ENCODE data around the gene ZBTB48. TPM values are rescaled to one million over a fixed set of nuclear protein-coding genes. Genes with fewer than 3 reads are reported as not detected.

ZBTB48 gene
- polyA plus RNA-seq, 1 donor: 38.2 TPM

DNA sequence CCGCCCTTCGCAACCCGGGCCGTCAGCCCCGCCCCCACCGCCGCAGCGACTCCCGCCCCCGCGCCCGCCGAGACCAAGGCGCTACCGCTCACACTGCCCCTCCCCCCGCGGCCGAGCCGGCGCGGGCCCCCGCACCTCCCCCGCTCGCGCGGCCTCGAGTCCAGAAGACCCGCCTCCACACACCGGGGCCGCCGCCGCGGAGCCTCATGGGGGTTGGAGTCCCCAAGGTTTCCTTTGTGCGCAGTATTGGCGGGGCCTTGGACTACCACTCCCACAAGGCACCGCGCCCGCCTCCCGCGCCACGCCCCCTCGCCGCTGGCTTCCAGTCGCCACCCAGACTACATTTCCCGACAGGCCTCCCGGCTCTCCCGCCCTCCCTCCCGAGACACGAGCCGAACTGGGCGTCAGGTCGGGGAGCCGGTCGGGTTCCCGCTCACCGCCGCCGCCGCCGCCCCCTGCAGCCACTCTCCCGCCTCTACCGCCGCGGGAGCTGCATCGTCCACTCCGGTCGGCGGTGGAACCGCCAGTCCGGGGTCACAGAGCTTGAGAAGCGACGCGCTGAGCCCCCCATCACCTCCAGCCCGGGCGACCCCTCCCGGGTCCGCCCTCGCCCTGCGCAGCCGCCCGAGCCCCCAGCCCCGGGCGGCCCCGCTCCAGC, 33.7 kb downstream of the ZBTB48 start, which contains the start of gene PHF13:
Gene PHF13, plus strand, starts transcription at position 371 of the 658 bp plus-strand sequence. CDS start 336 bp downstream, outside the sequence.
- Histone ChIP-seq H3K27ac (ENCODE audit: low read length) (peak within 1 kb of the TSS; percentile 94), H3K27me3 (ENCODE audit: control insufficient read depth, insufficient read depth, low read length) (no peaks in the 10 kb centered on the region), H3K9me3 (ENCODE audit: control insufficient read depth, low read depth, low read length) (no peaks in the 10 kb centered on the region), H3K4me1 (ENCODE audit: control insufficient read depth, insufficient read depth, low read length) (peaks cover 3% of the 10 kb centered on the region), H3K4me3 (ENCODE audit: low read length) (peak within 1 kb of the TSS; percentile 89), H3K36me3 (ENCODE audit: control insufficient read depth, insufficient read depth, low read length) (peaks cover 13% of the 10 kb centered on the region)
- WGBS (ENCODE audit: insufficient coverage, low lambda C conversion rate): no CpG with 5 or more reads among the region's 84 CpGs
- peak; percentile 99 for DNase-seq

DNA sequence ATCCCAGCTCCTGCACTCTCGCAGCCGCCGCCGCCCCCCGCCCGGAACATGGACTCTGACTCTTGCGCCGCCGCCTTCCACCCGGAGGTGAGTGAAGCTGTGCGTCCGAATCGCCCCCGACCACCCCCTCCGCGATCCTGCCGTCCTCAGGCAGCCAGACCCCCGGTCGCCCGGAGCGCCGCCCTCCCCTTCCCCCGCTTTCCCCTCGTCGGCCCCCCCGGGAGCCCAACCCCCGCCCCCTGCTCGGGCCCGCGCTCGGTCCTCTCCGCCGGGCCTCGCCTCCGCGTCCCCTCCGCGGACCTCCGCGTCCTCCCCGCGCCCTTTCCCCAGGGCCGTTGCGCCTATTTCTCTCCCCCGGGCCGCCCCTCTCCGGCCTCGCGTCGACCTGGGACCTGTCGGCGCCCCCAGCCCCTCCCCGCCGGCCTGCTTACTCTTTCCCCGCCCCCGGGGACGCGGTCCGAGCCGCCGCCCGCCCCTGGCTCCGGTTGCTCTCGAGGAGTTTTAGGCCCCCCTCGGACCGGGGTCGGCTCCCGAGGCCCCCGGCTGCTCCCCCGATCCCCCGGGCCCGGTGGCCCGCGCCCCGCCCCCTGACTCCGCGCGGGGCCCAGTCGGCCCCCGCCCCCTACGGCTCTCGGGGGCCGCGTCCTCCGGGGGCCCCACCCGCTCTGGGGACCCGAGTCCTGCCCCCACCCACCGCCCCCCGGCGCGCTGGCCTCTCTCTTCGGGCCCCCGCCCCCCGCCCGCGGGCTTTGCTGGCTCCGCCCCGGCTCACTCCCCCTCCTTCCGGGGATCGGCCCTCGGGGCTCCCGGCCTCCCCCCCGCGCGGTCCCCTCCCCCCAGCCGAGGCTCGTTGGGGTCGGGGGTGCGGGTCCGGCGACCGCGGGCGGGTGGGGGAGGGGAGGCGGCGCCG, 34.5 kb downstream of the ZBTB48 start:
- WGBS (ENCODE audit: insufficient coverage, low lambda C conversion rate): no CpG with 5 or more reads among the region's 117 CpGs
- Histone ChIP-seq H3K4me1 (ENCODE audit: control insufficient read depth, insufficient read depth, low read length) (peaks cover 3% of the 10 kb centered on the region), H3K36me3 (ENCODE audit: control insufficient read depth, insufficient read depth, low read length) (peaks cover 16% of the 10 kb centered on the region), H3K27me3 (ENCODE audit: control insufficient read depth, insufficient read depth, low read length) (no peaks in the 10 kb centered on the region), H3K27ac (ENCODE audit: low read length) (peak overlapping the region; percentile 77), H3K9me3 (ENCODE audit: control insufficient read depth, low read depth, low read length) (no peaks in the 10 kb centered on the region), H3K4me3 (ENCODE audit: low read length) (peak overlapping the region; percentile 72)
- DNase-seq: peak; percentile 34 to 39

DNA sequence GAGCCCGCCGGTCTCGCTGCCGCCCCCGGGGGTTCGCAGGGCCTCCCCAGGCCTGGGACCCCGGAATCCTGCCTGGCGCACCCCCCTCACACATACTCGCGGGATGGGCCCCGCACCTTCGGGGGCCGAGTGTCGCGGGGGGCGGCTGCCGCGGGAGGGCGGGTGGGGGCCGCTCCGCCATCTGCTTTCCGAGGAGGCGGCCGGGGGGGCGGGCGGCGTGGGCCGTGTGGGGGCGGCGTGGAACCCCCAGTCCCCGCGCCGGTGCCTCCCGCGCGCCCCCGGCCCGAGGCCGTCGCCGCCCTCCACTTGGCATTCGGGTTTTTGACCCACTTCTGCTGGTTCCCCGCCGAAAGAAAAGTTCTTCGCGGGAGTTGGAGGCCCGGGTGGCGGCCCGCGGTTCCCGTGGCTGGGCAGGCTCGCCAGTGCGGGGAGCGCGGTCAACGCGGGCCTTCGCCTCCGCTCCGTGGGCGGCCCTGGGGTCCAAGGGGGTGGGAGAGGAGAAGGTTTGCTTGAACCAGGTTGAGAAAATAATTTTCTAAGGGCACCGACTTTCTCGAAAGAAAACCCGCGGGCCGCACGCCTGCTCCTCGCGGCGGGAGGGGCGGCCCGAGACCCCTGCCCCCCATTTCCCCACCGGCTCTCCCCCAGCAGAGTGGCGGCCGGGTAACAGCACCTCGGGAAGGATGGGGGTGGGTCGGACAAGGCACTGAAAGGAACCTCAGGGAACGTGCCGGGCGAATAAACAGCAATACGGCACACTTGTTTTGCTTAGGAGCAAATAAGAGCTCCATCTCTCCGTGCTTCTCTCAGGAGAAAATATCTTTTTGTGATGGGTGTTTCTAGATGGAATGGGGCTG, 35.4 kb downstream of the ZBTB48 start:
- Histone ChIP-seq H3K27me3 (ENCODE audit: control insufficient read depth, insufficient read depth, low read length) (no peaks in the 10 kb centered on the region), H3K36me3 (ENCODE audit: control insufficient read depth, insufficient read depth, low read length) (peaks cover 24% of the 10 kb centered on the region), H3K4me1 (ENCODE audit: control insufficient read depth, insufficient read depth, low read length) (peaks cover 3% of the 10 kb centered on the region), H3K9me3 (ENCODE audit: control insufficient read depth, low read depth, low read length) (no peaks in the 10 kb centered on the region), H3K4me3 (ENCODE audit: low read length) (peak overlapping the region; percentile 72), H3K27ac (ENCODE audit: low read length) (no peak overlapping the region)
- WGBS (ENCODE audit: insufficient coverage, low lambda C conversion rate): no CpG with 5 or more reads among the region's 82 CpGs
- DNase-seq: peak in 1 of 2 donors; percentile 22

DNA sequence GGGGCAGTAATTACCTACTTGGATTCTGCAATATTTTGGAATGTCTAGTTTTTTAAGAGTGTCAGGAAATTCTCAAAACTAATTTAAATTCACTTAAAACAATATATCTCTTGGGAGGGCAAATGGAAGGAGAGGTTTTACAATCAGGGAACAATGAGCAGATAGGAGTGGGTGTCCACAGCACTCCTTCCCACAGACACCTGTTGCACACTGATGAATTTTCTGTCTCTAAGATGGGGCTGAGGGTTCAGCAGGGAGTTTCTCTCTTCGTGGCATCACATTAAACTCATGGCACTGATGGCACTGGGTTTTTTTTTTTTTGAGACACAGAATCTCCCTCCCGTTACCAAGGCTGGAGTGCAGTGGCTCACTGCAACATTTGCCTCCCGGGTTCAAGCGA, 39.3 kb downstream of the ZBTB48 start:
- peaks cover 50% of the 10 kb centered on the region for H3K36me3 ChIP-seq (ENCODE audit: control insufficient read depth, insufficient read depth, low read length)
- no peaks in the 10 kb centered on the region for H3K27me3 ChIP-seq (ENCODE audit: control insufficient read depth, insufficient read depth, low read length)
- no peak overlapping the region for H3K4me3 ChIP-seq (ENCODE audit: low read length)
- no peak for DNase-seq
- WGBS (ENCODE audit: insufficient coverage, low lambda C conversion rate): no CpG with 5 or more reads among the region's 4 CpGs
- no peaks in the 10 kb centered on the region for H3K9me3 ChIP-seq (ENCODE audit: control insufficient read depth, low read depth, low read length)
- H3K4me1 ChIP-seq (ENCODE audit: control insufficient read depth, insufficient read depth, low read length): no peaks in the 10 kb centered on the region
- no peak overlapping the region for H3K27ac ChIP-seq (ENCODE audit: low read length)

DNA sequence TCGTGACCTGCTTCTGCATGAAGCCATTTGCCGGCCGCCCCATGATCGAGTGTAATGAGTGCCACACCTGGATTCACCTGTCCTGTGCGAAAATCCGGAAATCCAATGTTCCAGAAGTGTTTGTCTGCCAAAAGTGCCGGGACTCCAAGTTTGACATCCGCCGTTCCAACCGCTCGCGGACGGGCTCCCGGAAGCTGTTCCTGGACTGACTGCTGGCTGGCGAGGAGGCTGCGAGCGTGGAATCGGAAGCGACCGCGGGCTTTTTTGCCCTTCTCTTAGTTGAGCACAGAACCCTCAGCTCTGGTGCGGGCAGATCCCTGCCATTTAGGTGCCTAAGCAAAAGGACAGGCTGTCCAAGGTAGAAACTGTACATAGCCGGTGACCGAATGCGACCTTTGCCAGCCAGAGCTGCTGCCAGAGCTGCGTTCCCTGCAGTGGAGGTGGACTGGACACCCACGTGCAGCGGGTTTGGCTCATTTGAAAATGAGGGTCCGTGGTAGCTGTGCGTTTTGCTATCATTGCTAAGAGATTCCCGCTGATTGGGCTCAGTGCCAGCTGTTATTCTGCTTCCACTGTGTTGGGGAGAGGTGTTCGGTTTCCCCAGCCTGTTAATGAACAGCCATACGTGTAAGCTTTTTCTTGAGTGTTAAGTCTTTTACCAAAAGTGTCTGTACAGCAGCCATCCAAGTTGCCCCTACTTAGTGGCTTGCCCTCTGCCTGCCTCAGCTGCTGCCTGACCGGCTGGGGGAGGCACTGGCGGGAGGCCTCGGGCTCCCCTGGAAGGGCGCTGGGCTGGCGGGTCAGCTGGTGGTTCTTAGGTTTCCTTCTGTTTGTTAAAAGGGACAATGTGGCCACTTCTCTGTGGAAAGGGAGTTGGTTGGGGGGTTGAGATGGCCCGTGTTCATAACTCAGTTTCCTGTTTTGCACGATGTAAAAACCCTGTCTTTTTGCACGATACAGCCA, 41.9 kb downstream of the ZBTB48 start:
- Histone ChIP-seq H3K9me3 (ENCODE audit: control insufficient read depth, low read depth, low read length) (no peaks in the 10 kb centered on the region), H3K27me3 (ENCODE audit: control insufficient read depth, insufficient read depth, low read length) (no peaks in the 10 kb centered on the region), H3K27ac (ENCODE audit: low read length) (no peak overlapping the region), H3K4me3 (ENCODE audit: low read length) (no peak overlapping the region), H3K36me3 (ENCODE audit: control insufficient read depth, insufficient read depth, low read length) (peaks cover 48% of the 10 kb centered on the region), H3K4me1 (ENCODE audit: control insufficient read depth, insufficient read depth, low read length) (peaks cover 12% of the 10 kb centered on the region)
- no peak for DNase-seq
- WGBS (ENCODE audit: insufficient coverage, low lambda C conversion rate): no CpG with 5 or more reads among the region's 41 CpGs

DNA sequence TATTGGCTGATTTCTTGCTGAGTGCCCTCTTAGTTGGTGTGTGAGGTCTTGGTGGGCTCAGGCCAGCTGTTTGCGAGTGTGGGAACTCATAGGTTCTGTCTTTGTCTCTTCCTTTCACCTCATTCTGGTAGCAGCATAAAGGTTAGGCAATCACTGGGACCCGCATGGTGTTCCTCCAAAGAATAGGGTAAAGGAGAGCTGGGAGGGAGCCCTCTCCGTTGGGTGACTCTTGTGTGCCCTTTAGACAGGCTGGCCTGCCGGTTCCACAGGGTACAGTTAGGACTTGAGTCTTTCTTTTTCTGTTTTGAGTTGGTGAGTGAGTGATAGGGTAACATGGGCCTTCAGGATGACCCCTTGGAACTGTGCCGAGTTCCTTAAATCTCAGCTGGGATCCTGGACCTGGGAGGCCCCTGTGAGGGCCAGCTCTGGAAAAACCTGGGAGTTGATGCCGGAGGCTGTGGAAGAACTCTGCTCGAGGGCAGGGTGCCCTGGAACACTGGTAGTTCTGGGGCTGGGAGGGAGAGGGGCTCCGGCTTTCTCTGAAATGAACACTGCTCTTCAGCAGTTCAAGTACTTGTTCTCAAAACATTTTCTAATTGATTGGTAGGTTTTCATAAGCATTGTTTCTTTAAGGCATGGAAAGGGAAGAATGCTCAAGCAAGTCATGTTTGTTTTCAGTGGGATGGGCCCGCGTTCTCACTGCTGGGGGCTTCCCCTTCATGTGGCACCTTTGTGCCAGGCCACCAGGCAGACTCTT, 42.8 kb downstream of the ZBTB48 start:
- no CpG with 5 or more reads among the region's 10 CpGs for WGBS (ENCODE audit: insufficient coverage, low lambda C conversion rate)
- H3K36me3 ChIP-seq (ENCODE audit: control insufficient read depth, insufficient read depth, low read length): peaks cover 48% of the 10 kb centered on the region
- H3K9me3 ChIP-seq (ENCODE audit: control insufficient read depth, low read depth, low read length): no peaks in the 10 kb centered on the region
- H3K4me1 ChIP-seq (ENCODE audit: control insufficient read depth, insufficient read depth, low read length): peaks cover 12% of the 10 kb centered on the region
- H3K4me3 ChIP-seq (ENCODE audit: low read length): no peak overlapping the region
- H3K27ac ChIP-seq (ENCODE audit: low read length): no peak overlapping the region
- H3K27me3 ChIP-seq (ENCODE audit: control insufficient read depth, insufficient read depth, low read length): no peaks in the 10 kb centered on the region
- no peak for DNase-seq

DNA sequence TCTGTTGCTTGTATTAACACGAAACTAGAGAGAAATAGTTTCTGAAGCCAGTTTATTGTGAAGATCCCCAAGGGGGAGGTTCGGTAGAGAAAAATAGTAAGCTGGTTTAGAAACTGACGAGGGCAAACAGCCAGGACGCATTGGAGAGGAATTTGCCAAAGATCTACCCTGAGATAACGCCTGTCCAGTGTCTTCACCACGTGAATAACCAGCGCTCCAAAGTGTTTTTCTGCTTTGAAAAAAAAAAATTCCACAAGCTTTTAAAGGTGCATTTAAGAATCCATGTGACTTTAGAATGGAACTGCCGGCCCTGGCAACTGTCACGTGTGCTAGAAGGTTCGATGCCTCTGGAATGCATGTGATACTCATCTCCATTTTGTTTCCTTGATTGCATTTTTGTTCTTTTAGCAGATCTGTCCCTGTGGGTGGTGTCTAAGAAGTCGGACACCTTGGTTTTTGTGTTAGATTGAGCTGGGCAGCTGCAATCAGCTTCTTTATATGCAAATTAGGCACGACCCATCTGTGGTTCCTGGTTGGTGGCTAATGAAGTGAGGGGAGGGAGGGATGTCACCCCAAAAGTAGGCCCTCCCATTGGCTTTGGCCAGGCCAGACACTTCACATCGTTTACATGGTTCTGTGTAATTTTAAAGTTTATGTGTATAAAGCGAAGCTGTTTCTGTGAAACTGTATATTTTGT, 43.6 kb downstream of the ZBTB48 start:
- peaks cover 51% of the 10 kb centered on the region for H3K36me3 ChIP-seq (ENCODE audit: control insufficient read depth, insufficient read depth, low read length)
- no peak overlapping the region for H3K4me3 ChIP-seq (ENCODE audit: low read length)
- H3K27ac ChIP-seq (ENCODE audit: low read length): no peak overlapping the region
- no peaks in the 10 kb centered on the region for H3K9me3 ChIP-seq (ENCODE audit: control insufficient read depth, low read depth, low read length)
- DNase-seq: no peak
- WGBS (ENCODE audit: insufficient coverage, low lambda C conversion rate): 88% methylated on average over 5 of the region's 14 CpGs
- no peaks in the 10 kb centered on the region for H3K27me3 ChIP-seq (ENCODE audit: control insufficient read depth, insufficient read depth, low read length)
- peaks cover 12% of the 10 kb centered on the region for H3K4me1 ChIP-seq (ENCODE audit: control insufficient read depth, insufficient read depth, low read length)

DNA sequence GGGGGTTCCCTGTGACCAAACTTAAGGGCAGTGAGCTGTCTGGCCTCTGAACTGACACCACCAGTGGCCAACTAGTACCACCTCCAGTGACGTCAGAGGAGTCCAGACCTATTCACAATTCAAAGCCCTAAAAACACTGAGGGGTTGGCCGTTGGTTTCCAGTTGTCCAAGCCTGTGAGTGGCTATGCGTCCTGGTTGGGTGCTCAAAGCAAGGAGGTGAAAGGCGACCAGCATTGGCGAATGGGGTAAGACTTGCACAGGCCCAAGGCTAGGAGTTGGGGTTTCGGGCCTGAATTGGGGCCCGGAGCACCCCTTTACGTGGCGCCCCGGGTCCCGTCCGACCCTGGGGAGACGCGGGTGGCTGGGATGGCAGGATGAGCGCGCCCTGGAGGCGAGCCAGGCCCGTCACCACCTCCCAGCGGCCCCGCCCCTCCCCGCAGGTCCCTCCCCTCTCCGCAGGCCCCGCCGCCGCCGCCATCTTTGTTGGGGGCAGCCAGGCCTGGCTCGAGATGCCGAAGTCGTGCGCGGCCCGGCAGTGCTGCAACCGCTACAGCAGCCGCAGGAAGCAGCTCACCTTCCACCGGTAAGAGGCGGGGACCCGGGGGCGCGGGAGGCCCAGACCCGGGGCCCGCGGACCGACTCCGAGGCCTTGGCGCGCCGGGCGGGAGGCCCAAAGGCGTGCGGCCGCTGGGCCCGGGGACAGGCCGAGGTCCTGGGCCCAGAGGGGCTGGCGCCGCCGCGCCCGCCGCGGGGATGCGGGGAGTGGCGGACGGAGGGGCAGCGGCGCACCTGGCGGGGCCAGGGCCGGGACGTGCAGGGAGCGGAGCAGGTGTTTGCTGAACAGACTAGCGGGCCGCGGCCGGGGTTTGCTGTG, 45.2 kb downstream of the ZBTB48 start, which contains the start of gene THAP3:
Gene THAP3, plus strand, starts transcription at position 159 of the 874 bp plus-strand sequence. Its CDS starts 351 bp downstream, at position 510.
- Histone ChIP-seq H3K9me3 (ENCODE audit: control insufficient read depth, low read depth, low read length) (no peaks in the 10 kb centered on the region), H3K27ac (ENCODE audit: low read length) (peak within 1 kb of the TSS; percentile 67), H3K27me3 (ENCODE audit: control insufficient read depth, insufficient read depth, low read length) (no peaks in the 10 kb centered on the region), H3K4me3 (ENCODE audit: low read length) (peak within 1 kb of the TSS; percentile 80), H3K36me3 (ENCODE audit: control insufficient read depth, insufficient read depth, low read length) (peaks cover 57% of the 10 kb centered on the region), H3K4me1 (ENCODE audit: control insufficient read depth, insufficient read depth, low read length) (peaks cover 12% of the 10 kb centered on the region)
- DNase-seq: peak; percentile 71 to 90
- WGBS (ENCODE audit: insufficient coverage, low lambda C conversion rate): no CpG with 5 or more reads among the region's 73 CpGs
